Upper lobe of right lung (tissue), 1 donor: ENCODE results near the gene EFNA5. TPM values are rescaled to one million over a fixed set of nuclear protein-coding genes. Genes with fewer than 3 reads are reported as not detected.

Source experiments
- ATAC-seq: fragments of 200-7000 bp; cut with Tn5 transposase; one replicate; pipeline ENCODE4 v1.9.1; 2020; ENCODE audit warnings: mild to moderate bottlenecking, moderate library complexity
- DNase-seq: peaks from one replicate; pipeline ENCODE4 v3.0.0-alpha.2; 2020
- H3K27ac ChIP-seq: fragments of 200-600 bp; one replicate; pipeline ENCODE4 v1.8.0; 2022
- H3K27me3 ChIP-seq: fragments of 200-600 bp; one replicate; pipeline ENCODE4 v1.8.0; 2022; ENCODE audit warnings: mild to moderate bottlenecking
- H3K36me3 ChIP-seq: fragments of 200-600 bp; one replicate; pipeline ENCODE4 v1.8.0; 2022
- H3K4me1 ChIP-seq: fragments of 200-600 bp; one replicate; pipeline ENCODE4 v1.8.0; 2022
- H3K4me3 ChIP-seq: fragments of 200-600 bp; one replicate; pipeline ENCODE4 v1.8.0; 2022; ENCODE audit warnings: mild to moderate bottlenecking
- H3K9me3 ChIP-seq: fragments of 200-600 bp; one replicate; pipeline ENCODE4 v1.8.0; 2022
- CTCF ChIP-seq: fragments of 200-600 bp; IDR thresholded peaks from one replicate; pipeline ENCODE4 v1.8.0; 2022; ENCODE audit warnings: antibody characterized with exemption
- intact Hi-C: fragments of 100-400 bp; cut with DNase I; formaldehyde crosslinking; loops from one replicate; pipeline ENCODE4 v1.11.0; 2022
- total RNA-seq: library from RNA; stranded (reverse); fragmentation: NEBNext Ultra II Directional; extraction: Animal tissue kit (Norgen Biotek cat#: 25700); gene quantifications from one replicate; pipeline ENCODE4 v1.2.1, GENCODE V29; 2021
- donor health status: DM: no; HTN: yes; CAD: no; lungs with severe emphysema.

EFNA5 gene
- total RNA-seq, 1 donor from 2014 or later = 12.0 TPM

- intact Hi-C loops = no loop called here
- Histone ChIP-seq H3K36me3 (no peaks in the 10 kb centered on the region), H3K27ac (no peak overlapping the region), H3K27me3 (no peaks in the 10 kb centered on the region), H3K4me3 (no peak overlapping the region), H3K4me1 (no peaks in the 10 kb centered on the region), H3K9me3 (no peaks in the 10 kb centered on the region)
- no peak for TF ChIP-seq CTCF
- no peak for ATAC-seq
- no peak for DNase-seq
These were observed 34.2 kb downstream of the EFNA5 start for GRCh38 chr5:107636555-107636954.

- ATAC-seq (no peak), DNase-seq (no peak)
- no peaks in the 10 kb centered on the region for H3K4me1 ChIP-seq
- no peak for TF ChIP-seq CTCF
- H3K9me3 ChIP-seq = no peaks in the 10 kb centered on the region
- H3K27ac ChIP-seq = no peak overlapping the region
- H3K27me3 ChIP-seq = no peaks in the 10 kb centered on the region
- intact Hi-C loops = no loop called here
- H3K4me3 ChIP-seq = no peak overlapping the region
- H3K36me3 ChIP-seq = no peaks in the 10 kb centered on the region
These were observed 34.7 kb downstream of the EFNA5 start for GRCh38 chr5:107636068-107636467.

- intact Hi-C loops = no loop called here
- H3K4me1 ChIP-seq = no peaks in the 10 kb centered on the region
- no peaks in the 10 kb centered on the region for H3K36me3 ChIP-seq
- H3K27me3 ChIP-seq = no peaks in the 10 kb centered on the region
- TF ChIP-seq CTCF = no peak
- no peak for DNase-seq
- no peak overlapping the region for H3K27ac ChIP-seq
- ATAC-seq = no peak
- H3K9me3 ChIP-seq = no peaks in the 10 kb centered on the region
- H3K4me3 ChIP-seq = no peak overlapping the region
These were observed 35.5 kb downstream of the EFNA5 start for GRCh38 chr5:107634981-107635848.

GRCh38 chr5:107633171-107633901 is 37.4 kb downstream of the EFNA5 start:
- no peak for TF ChIP-seq CTCF

GRCh38 chr5:107631805-107632362 is 38.9 kb downstream of the EFNA5 start:
- no peak for TF ChIP-seq CTCF
- no peaks in the 10 kb centered on the region for H3K9me3 ChIP-seq

More at GRCh38 chr5:107633171-107633901, 37.4 kb downstream of the EFNA5 start:
- Histone ChIP-seq H3K4me1 (no peaks in the 10 kb centered on the region), H3K27me3 (no peaks in the 10 kb centered on the region), H3K27ac (no peak overlapping the region), H3K4me3 (no peak overlapping the region), H3K9me3 (no peaks in the 10 kb centered on the region), H3K36me3 (no peaks in the 10 kb centered on the region)
- intact Hi-C loops = no loop called here
- ATAC-seq = no peak
- no peak for DNase-seq

More at GRCh38 chr5:107631805-107632362, 38.9 kb downstream of the EFNA5 start:
- DNase-seq (no peak), ATAC-seq (no peak)
- no peaks in the 10 kb centered on the region for H3K4me1 ChIP-seq
- no peak overlapping the region for H3K4me3 ChIP-seq
- no peaks in the 10 kb centered on the region for H3K36me3 ChIP-seq
- no peak overlapping the region for H3K27ac ChIP-seq
- intact Hi-C loops = no loop called here
- H3K27me3 ChIP-seq = no peaks in the 10 kb centered on the region
